Stimulated activated CD8-positive, alpha-beta memory T cell treated with anti-CD3 and anti-CD28 coated beads, Interleukin-4, amount 100 ng/mL, for 1 hour (primary cell): ENCODE data around the gene POR.

Source experiments
- DNase-seq, 2 donors: peaks; one replicate each; pipeline ENCODE4 v3.0.0-alpha.2; 2020; ENCODE audit warnings: low read depth in 2 of 2, low spot score in 1 of 2

The POR gene

GRCh38 chr7:75950111-75950681 is 35.2 kb downstream of the POR start:
- DNase-seq = no peak

GRCh38 chr7:75951506-75951905 is 36.6 kb downstream of the POR start:
- DNase-seq = no peak

GRCh38 chr7:75953431-75953830 is 38.5 kb downstream of the POR start:
- DNase-seq = no peak

- no peak for DNase-seq
Observed at GRCh38 chr7:75953931-75954330, 39.0 kb downstream of the POR start.

DNA sequence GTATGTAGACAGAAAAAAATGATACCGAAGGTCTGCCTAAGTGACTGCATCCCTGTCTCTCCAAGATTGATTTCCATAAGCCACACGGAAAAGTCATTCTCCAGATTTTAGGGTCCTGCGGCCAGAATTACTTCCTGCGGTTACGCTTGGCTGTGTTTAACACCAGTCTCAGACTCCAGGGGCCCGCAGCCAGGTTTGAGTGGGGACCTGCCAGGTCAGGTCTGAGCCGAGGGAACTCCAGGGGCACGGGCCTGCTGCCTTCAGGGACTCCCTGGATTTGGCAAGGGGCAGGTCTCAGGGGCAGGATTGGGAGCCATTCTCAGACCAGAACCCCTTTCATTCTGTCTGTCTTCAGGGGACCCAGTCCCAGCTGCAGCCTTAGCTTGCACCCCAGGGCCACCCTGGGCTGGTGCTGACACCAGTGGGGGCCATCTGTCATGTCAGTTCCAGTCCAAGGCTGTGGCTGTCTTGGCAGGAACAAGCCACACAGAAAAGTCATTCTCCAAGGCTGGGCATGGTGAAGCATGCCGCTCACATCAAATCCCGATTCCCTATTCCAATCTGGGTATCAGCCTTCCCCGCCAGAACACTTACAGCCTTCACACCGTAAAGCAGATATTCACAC is 40.5 kb downstream of the POR start:
- DNase-seq = no peak

DNA sequence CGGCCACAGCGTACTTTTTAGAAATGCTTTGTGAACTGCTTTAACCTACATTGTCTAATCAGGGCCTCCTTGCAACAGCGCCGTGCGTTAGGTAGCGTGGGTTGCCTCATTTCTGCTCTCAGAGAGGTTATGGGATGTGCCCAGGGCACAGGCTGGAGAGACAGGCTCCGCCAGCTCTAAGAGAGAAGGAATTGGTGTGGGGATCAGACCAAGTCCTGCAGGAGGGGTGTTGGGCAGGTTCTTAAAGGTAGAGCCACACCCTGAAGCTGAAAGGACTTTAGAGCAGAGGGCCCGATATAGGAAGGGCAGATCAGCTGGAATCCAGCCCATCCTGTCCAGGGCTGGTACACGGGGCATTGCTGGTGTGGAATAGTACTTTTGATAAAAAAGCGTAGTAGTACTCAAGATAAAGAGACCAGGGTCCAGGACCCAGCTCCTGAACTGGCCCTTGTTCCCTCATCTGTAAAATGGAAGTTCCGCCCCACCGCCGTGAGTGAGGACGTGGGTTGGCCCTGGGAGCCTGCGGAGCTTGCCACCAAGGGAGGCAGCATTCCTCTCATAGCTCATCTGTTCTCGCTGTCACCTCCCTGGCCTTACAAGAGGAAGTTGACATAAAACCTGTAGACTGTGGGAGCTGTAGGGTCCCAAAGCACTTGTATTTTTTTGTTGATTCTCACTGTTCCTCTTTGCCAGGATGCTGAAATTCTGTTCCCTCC is 42.2 kb downstream of the POR start:
- DNase-seq = no peak

- no peak for DNase-seq
Observed at GRCh38 chr7:75958802-75959543, 44.0 kb downstream of the POR start.

- DNase-seq = no peak
Observed at GRCh38 chr7:75960372-75960771, 45.4 kb downstream of the POR start.

DNA sequence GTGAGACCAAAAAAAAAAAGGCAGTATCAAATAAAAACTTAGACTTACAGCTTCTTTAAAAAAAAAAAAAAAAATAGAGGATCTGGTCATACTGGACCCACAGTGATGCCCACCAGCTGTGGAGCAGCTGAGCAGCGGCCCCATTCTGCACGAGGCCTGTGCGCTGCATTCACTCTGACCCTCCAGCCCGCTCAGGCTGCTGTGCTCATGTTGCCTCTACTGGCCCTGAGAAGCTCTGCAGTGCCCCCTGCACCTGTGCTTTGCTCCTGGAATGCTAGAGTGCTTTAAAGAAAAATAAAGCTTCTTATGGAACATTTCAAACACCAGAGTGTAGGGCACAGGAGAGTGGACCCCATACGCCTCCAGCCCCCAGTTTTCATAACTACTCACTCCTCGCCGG is 46.3 kb downstream of the POR start:
- no peak for DNase-seq

GRCh38 chr7:75962607-75963380 is 47.8 kb downstream of the POR start:
- no peak for DNase-seq

DNA sequence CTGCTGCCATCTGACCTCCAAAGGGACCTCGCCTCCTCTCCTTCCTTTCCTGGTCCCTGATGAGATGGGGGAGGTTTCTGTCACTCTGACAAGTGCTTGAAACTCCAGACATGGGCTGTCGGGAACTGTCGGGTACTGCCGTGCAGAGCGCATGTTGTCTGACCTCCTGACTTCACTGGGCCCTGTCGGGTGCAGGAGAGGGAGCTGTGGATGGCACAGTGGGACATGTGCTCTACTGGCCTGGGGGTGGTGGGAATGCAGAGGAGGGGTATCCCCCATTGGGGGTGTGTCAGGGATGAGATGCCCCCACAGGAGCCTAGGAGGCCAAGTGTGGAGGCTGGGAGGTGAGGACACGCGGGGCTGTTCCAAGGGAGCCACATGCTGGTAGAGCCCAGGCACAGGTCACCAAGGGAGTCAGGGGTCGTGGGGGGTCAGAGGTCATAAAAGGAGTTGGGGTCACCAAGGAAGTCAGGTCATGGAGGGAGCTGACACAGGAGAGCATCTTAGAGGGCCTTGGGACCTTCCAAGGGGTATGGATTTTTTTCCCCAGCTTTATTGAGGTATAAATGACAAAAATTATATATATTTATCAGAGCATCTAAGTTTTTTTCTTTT is 48.5 kb downstream of the POR start:
- no peak for DNase-seq

DNA sequence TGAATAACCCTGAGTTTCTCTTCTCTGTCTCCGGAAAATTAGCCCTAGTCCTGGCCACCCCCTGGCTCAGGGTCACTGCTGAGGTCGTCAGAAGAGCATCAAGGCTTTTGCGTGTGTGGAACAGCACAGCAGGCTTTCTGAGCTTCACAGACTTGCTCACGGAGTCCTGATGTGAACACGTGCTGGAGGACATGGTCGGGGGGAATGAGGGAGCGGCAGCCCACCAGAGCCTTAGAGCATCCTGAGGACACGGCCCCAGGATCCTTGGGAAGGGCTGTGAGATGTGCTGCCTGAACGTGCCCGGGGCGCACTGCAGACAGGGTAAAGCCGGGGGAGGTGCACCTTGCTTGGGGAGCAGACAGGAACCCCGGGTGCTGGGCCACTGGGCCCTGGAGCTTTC is 50.7 kb downstream of the POR start:
- no peak for DNase-seq

GRCh38 chr7:75966190-75966961 is 51.4 kb downstream of the POR start:
- DNase-seq = no peak

DNA sequence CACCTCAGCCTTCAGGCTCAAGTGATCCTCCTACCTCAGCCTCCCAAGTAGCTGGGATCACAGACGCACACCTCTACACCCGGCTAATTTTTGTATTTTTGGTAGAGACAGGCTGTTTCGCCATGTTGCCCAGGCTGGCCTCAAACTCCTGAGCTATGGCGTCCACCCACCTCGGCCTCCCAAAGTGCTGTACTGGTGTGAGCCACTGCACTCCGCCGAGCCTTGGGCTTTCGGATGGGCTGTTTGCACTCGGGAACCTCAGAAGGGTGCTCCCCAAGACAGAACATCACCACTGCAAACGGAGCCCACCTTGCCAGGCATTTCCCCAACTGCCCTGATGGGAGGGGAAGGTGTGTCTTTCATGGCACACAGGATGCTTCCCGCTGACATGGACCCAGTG is 52.1 kb downstream of the POR start:
- DNase-seq = no peak

- DNase-seq = no peak
Observed at GRCh38 chr7:75967487-75967997, 52.6 kb downstream of the POR start.

DNA sequence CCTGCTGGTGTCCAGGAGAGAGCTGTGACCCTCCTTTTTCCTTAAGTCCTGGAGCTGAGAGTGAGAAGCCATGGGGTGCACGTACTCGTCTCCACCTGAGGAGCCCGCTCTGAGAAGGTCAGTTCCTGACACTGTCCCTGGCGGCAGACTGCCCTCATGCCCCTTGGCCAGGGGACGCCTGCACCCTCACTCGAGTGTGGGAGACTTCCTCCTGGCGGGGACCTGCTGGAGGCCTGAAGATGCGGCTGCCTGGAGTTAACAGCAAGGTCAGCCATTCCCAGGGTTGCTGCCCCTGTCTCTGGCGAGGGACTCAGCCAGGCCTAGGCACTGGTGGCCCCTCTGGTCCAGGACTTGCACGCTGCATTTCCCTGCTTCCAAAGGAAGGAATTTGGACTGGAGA is 53.1 kb downstream of the POR start:
- no peak for DNase-seq

GRCh38 chr7:75968561-75969001 is 53.6 kb downstream of the POR start:
- DNase-seq = no peak

- no peak for DNase-seq
Observed at GRCh38 chr7:75969182-75969581, 54.2 kb downstream of the POR start.

GRCh38 chr7:75969704-75970498 is 54.9 kb downstream of the POR start:
- no peak for DNase-seq
